GM23338 (cell line): ENCODE results near the gene IZUMO1. TPM values are rescaled to one million over a fixed set of nuclear protein-coding genes. Genes with fewer than 3 reads are reported as not detected.

Experiments used
- ATAC-seq: fragments of 200-7000 bp; cut with Tn5 transposase; 3 replicates; pipeline ENCODE4 v1.9.1; 2020
- DNase-seq: peaks from one replicate; pipeline ENCODE4 v3.0.0-alpha.2; 2015; ENCODE audit warnings: low spot score
- H2AFZ ChIP-seq: fragments of 200-600 bp; sonication (generic); 2 replicates; pipeline ENCODE4 v1.8.0; 2016; ENCODE audit warnings: antibody characterized with exemption, mild to moderate bottlenecking, moderate library complexity
- H3F3A ChIP-seq: fragments of 200-600 bp; sonication (generic); replicated peaks from 2 replicates; pipeline ENCODE4 v1.8.0; 2017; ENCODE audit warnings: antibody characterized with exemption, mixed run types, low read depth
- H3K27ac ChIP-seq: fragments of 200-600 bp; sonication (generic); 2 replicates; pipeline ENCODE4 v1.6.1; 2016; ENCODE audit warnings: low read depth
- H3K27me3 ChIP-seq: fragments of 200-600 bp; sonication (generic); 2 replicates; pipeline ENCODE4 v1.8.0; 2016; ENCODE audit warnings: mild to moderate bottlenecking, mixed run types, moderate library complexity; ENCODE audit not compliant: insufficient read depth
- H3K36me3 ChIP-seq: fragments of 200-600 bp; sonication (generic); 2 replicates; pipeline ENCODE4 v1.8.0; 2016; ENCODE audit warnings: mild to moderate bottlenecking; ENCODE audit not compliant: insufficient read depth
- H3K4me1 ChIP-seq: fragments of 200-600 bp; sonication (generic); 2 replicates; pipeline ENCODE4 v1.8.0; 2016; ENCODE audit warnings: mild to moderate bottlenecking, moderate library complexity; ENCODE audit not compliant: insufficient read depth
- H3K4me2 ChIP-seq: fragments of 200-600 bp; sonication (generic); 2 replicates; pipeline ENCODE4 v1.7.1; 2017; ENCODE audit warnings: mixed run types
- H3K4me3 ChIP-seq: fragments of 200-600 bp; sonication (generic); 2 replicates; pipeline ENCODE4 v1.6.1; 2016; ENCODE audit warnings: mixed run types
- H3K79me2 ChIP-seq: fragments of 200-600 bp; sonication (generic); replicated peaks from 2 replicates; pipeline ENCODE4 v1.8.0; 2017; ENCODE audit warnings: mild to moderate bottlenecking; ENCODE audit not compliant: insufficient read depth
- H3K9me2 ChIP-seq: fragments of 200-600 bp; sonication (generic); 2 replicates; pipeline ENCODE4 v1.8.0; 2017; ENCODE audit not compliant: insufficient read depth
- H4K20me1 ChIP-seq: fragments of 200-600 bp; sonication (generic); replicated peaks from 2 replicates; pipeline ENCODE4 v1.8.0; 2017; ENCODE audit warnings: mild to moderate bottlenecking; ENCODE audit not compliant: insufficient read depth
- H3K27ac Mint-ChIP-seq: 2 replicates; pipeline ENCODE4 v1.8.0; 2020; ENCODE audit warnings: inconsistent platforms, mild to moderate bottlenecking, moderate library complexity, mixed read lengths
- H3K27me3 Mint-ChIP-seq: 3 replicates; pipeline ENCODE4 v1.8.0; 2022; ENCODE audit warnings: low read depth, mild to moderate bottlenecking, moderate library complexity, mixed read lengths, inconsistent platforms; ENCODE audit not compliant: insufficient read depth, poor library complexity
- H3K36me3 Mint-ChIP-seq: 3 replicates; pipeline ENCODE4 v1.8.0; 2021; ENCODE audit warnings: low read depth, mild to moderate bottlenecking, inconsistent platforms, moderate library complexity, mixed read lengths
- H3K4me1 Mint-ChIP-seq: 3 replicates; pipeline ENCODE4 v1.8.0; 2020; ENCODE audit warnings: mild to moderate bottlenecking, inconsistent platforms, mixed read lengths
- H3K4me3 Mint-ChIP-seq: 3 replicates; pipeline ENCODE4 v1.8.0; 2021; ENCODE audit warnings: moderate library complexity, mild to moderate bottlenecking, inconsistent platforms, mixed read lengths
- H3K9me3 Mint-ChIP-seq: 3 replicates; pipeline ENCODE4 v1.8.0; 2020; ENCODE audit warnings: moderate library complexity, mild to moderate bottlenecking, inconsistent platforms, mixed read lengths
- CREB1 ChIP-seq: fragments of 250-450 bp; sonication (Bioruptor Pico); IDR thresholded peaks from 2 replicates; pipeline ENCODE4 v1.5.0; 2020; ENCODE audit warnings: low read depth, mild to moderate bottlenecking, moderate library complexity
- CTCF ChIP-seq, 2 experiments: fragments of 200-600 bp in 1 of 2; sonication (generic) in 1 of 2; conservative IDR thresholded peaks; 2 replicates each; pipeline versions ENCODE4 v1.5.1 to v1.6.1; 2016 to 2017; ENCODE audit warnings: antibody characterized with exemption in 2 of 2, low read depth in 2 of 2, mild to moderate bottlenecking in 2 of 2, moderate library complexity in 1 of 2
- ETS1 ChIP-seq: IDR thresholded peaks from 2 replicates; pipeline ENCODE4 v1.6.1; 2016; ENCODE audit warnings: antibody characterized with exemption
- EZH2 ChIP-seq: fragments of 200-600 bp; sonication (generic); IDR thresholded peaks from one replicate; pipeline ENCODE4 v1.8.0; 2017; ENCODE audit warnings: antibody characterized with exemption, mild to moderate bottlenecking, low read depth; ENCODE audit not compliant: unreplicated experiment
- EZH2phosphoT487 ChIP-seq: fragments of 200-600 bp; sonication (generic); IDR thresholded peaks from one replicate; pipeline ENCODE4 v1.8.1; 2018; ENCODE audit warnings: antibody characterized with exemption; ENCODE audit not compliant: unreplicated experiment
- JUNB ChIP-seq: IDR thresholded peaks from one replicate; pipeline ENCODE4 v1.6.1; 2016; ENCODE audit warnings: antibody characterized with exemption; ENCODE audit not compliant: unreplicated experiment
- NANOG ChIP-seq: IDR thresholded peaks from 2 replicates; pipeline ENCODE4 v1.6.1; 2016; ENCODE audit warnings: antibody characterized with exemption, borderline replicate concordance
- POLR2AphosphoS5 ChIP-seq: IDR thresholded peaks from 2 replicates; pipeline ENCODE4 v1.6.1; 2016; ENCODE audit warnings: antibody characterized with exemption, low read depth
- REST ChIP-seq: IDR thresholded peaks from one replicate; pipeline ENCODE4 v1.6.1; 2018; ENCODE audit warnings: antibody characterized with exemption; ENCODE audit not compliant: unreplicated experiment
- STAT1 ChIP-seq: IDR thresholded peaks from one replicate; pipeline ENCODE4 v1.6.1; 2016; ENCODE audit warnings: antibody characterized with exemption; ENCODE audit not compliant: unreplicated experiment
- ZNF114 ChIP-seq: fragments of 250-450 bp; sonication (Bioruptor Pico); IDR thresholded peaks from 2 replicates; pipeline ENCODE4 v1.5.0; 2020; ENCODE audit warnings: mild to moderate bottlenecking, moderate library complexity
- ZNF331 ChIP-seq: fragments of 250-450 bp; sonication (Bioruptor Pico); IDR thresholded peaks from 2 replicates; pipeline ENCODE4 v1.5.0; 2020; ENCODE audit warnings: low read depth, mild to moderate bottlenecking, moderate library complexity
- ZNF462 ChIP-seq: fragments of 250-450 bp; sonication (Bioruptor Pico); IDR thresholded peaks from 2 replicates; pipeline ENCODE4 v1.5.0; 2020; ENCODE audit warnings: mild to moderate bottlenecking, moderate library complexity
- polyA plus RNA-seq: library from polyadenylated mRNA; unstranded; fragments of >200 nt; fragmentation: Nextera tagmentation; extraction: Ambion mirVana; gene quantifications from 2 replicates; pipeline ENCODE4 v1.2.1, GENCODE V29; 2016
- total RNA-seq: library from RNA; depleted of rRNA; stranded (reverse); fragments of >200 nt; shearing (Covaris generic); gene quantifications from 2 replicates; pipeline ENCODE4 v1.2.3, GENCODE V29; 2014

The IZUMO1 gene
- total and polyA plus RNA-seq, 2 experiments from 2014 or later: 1.2 to 3.5 TPM

GRCh38 chr19:48751845-48752495 is 5.3 kb upstream of the IZUMO1 start:
- Histone ChIP-seq H3K4me3 (peak overlapping the region; percentile 98), H3K36me3 (0 out of 2 replicates have a peak, but pooled peaks cover 6% of the 10 kb centered on the region), H3K9me2 (no peaks in the 10 kb centered on the region), H4K20me1 (peaks cover 11% of the 10 kb centered on the region; the same call in 1 of the 2 replicates), H2AFZ (peak overlapping the region; percentile 72), H3K4me1 (peaks cover 40% of the 10 kb centered on the region), H3F3A (peaks cover 21% of the 10 kb centered on the region; the same call in 1 of the 2 replicates), H3K4me2 (peak overlapping the region; percentile 100), H3K27ac (peak overlapping the region; percentile 92), H3K27me3 (no peaks in the 10 kb centered on the region), H3K79me2 (peaks cover 36% of the 10 kb centered on the region)
- H3K27me3 Mint-ChIP-seq: peaks cover 42% of the 10 kb centered on the region
- H3K4me1 Mint-ChIP-seq: peaks cover 51% of the 10 kb centered on the region
- ATAC-seq (peak; percentile 10), DNase-seq (peak; percentile 60)
- TF ChIP-seq REST (no peak), EZH2 (no peak), CTCF (conservative IDR thresholded peaks at IDR 0.05; ENCODE audit: low read depth in 2 of 2) (no peak), EZH2phosphoT487 (no peak), ETS1 (no peak), JUNB (no peak), STAT1 (no peak), ZNF462 (CRISPR knock-in tag) (no peak), POLR2AphosphoS5 (no peak), ZNF114 (CRISPR knock-in tag) (no peak), NANOG (no peak), CREB1 (CRISPR knock-in tag) (no peak), ZNF331 (no peak)
- peaks cover 47% of the 10 kb centered on the region for H3K36me3 Mint-ChIP-seq
- H3K9me3 Mint-ChIP-seq: no peaks in the 10 kb centered on the region; the same call in none of the 3 replicates
- peak overlapping the region; percentile 60; the same call in 1 of the 2 replicates for H3K27ac Mint-ChIP-seq
- peak overlapping the region; percentile 93 for H3K4me3 Mint-ChIP-seq
